ENCODE results near the gene NGLY1. TPM values are rescaled to one million over a fixed set of nuclear protein-coding genes. Genes with fewer than 3 reads are reported as not detected.

NGLY1 gene
- total RNA-seq, 1 donor from 2014 or later: 18.3 TPM

- DNase-seq (ENCODE audit: low read depth): no peak
- TF ChIP-seq CTCF (conservative IDR thresholded peaks at IDR 0.05; ENCODE audit: low read depth, low read length): no peak
- no peak overlapping the region for H3K4me3 ChIP-seq (ENCODE audit: low read depth, low read length)
Measured at GRCh38 chr3:25723802-25724201, 59.4 kb downstream of the NGLY1 start.

GRCh38 chr3:25719321-25719720, 63.9 kb downstream of the NGLY1 start:
- H3K4me3 ChIP-seq (ENCODE audit: low read depth, low read length): no peak overlapping the region
- no peak for TF ChIP-seq CTCF (conservative IDR thresholded peaks at IDR 0.05; ENCODE audit: low read depth, low read length)
- DNase-seq (ENCODE audit: low read depth): no peak

GRCh38 chr3:25713341-25713985, 69.8 kb downstream of the NGLY1 start:
- H3K4me3 ChIP-seq (ENCODE audit: low read depth, low read length): no peak overlapping the region
- TF ChIP-seq CTCF (conservative IDR thresholded peaks at IDR 0.05; ENCODE audit: low read depth, low read length): no peak
- DNase-seq (ENCODE audit: low read depth): no peak

GRCh38 chr3:25711090-25711489, 72.2 kb downstream of the NGLY1 start:
- TF ChIP-seq CTCF (conservative IDR thresholded peaks at IDR 0.05; ENCODE audit: low read depth, low read length): no peak
- no peak for DNase-seq (ENCODE audit: low read depth)
- H3K4me3 ChIP-seq (ENCODE audit: low read depth, low read length): no peak overlapping the region

GRCh38 chr3:25708036-25708435, 75.2 kb downstream of the NGLY1 start:
- no peak for DNase-seq (ENCODE audit: low read depth)
- TF ChIP-seq CTCF (conservative IDR thresholded peaks at IDR 0.05; ENCODE audit: low read depth, low read length): no peak
- H3K4me3 ChIP-seq (ENCODE audit: low read depth, low read length): no peak overlapping the region

- no peak for DNase-seq (ENCODE audit: low read depth)
- no peak overlapping the region for H3K4me3 ChIP-seq (ENCODE audit: low read depth, low read length)
- no peak for TF ChIP-seq CTCF (conservative IDR thresholded peaks at IDR 0.05; ENCODE audit: low read depth, low read length)
Measured at GRCh38 chr3:25707268-25707926, 75.8 kb downstream of the NGLY1 start.

- DNase-seq (ENCODE audit: low read depth): no peak
- H3K4me3 ChIP-seq (ENCODE audit: low read depth, low read length): no peak overlapping the region
- TF ChIP-seq CTCF (conservative IDR thresholded peaks at IDR 0.05; ENCODE audit: low read depth, low read length): no peak
Measured at GRCh38 chr3:25706213-25706612, 77.0 kb downstream of the NGLY1 start.

All from epithelial cell of proximal tubule (primary cell).